GM10266 (cell line): ENCODE data around the gene CALM1.

Experiments
- DNase-seq: peaks from one replicate; pipeline ENCODE4 v3.0.0; 2012; ENCODE audit errors: extremely low spot score
- TF ChIP-seq, protein P1 (sequence below): IDR thresholded peaks from 2 replicates; pipeline ENCODE4 v1.5.1; 2012; ENCODE audit warnings: mild to moderate bottlenecking, low read depth; ENCODE audit not compliant: control insufficient read depth, insufficient read depth; ENCODE audit errors: missing control alignments

Gene CALM1

DNA sequence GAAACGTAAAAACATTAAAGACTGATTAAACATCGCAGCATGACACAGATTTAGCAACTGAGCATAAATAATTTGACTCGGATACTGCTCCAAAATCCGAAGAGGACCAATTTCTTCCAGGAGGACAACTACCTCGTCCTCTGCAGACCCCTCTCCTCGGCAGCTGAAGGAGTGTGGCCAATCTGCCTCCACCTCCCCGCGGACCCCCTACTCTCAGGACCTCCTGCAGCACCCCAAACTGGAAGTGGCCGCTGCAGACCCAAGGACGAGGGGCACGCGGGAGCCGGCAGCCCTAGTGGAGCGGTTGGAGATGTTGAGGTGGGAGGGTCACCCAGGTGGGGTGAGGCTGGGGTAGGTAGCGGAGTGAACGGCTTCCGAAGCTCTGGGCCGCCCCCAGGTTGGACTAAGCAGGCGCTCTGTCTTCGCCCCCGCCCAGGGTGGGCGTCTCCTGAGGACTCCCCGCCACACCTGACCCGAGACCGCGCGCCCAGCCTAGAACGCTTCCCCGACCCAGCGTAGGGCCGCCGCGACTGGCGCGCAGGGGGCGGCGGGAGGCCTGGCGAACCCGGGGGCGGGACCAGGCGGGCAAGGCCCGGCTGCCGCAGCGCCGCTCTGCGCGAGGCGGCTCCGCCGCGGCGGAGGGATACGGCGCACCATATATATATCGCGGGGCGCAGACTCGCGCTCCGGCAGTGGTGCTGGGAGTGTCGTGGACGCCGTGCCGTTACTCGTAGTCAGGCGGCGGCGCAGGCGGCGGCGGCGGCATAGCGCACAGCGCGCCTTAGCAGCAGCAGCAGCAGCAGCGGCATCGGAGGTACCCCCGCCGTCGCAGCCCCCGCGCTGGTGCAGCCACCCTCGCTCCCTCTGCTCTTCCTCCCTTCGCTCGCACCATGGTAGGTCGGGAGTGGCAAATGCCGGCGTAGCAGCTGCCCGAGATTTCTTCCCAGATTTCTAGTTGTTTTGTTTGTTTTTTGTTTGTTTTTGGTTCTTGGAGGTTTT lies at the start of gene CALM1:
TSS of gene CALM1 (plus strand) at position 689 of the 999 bp plus-strand sequence. CDS start at position 891, 202 bp downstream.
- TF ChIP-seq, protein P1, sequence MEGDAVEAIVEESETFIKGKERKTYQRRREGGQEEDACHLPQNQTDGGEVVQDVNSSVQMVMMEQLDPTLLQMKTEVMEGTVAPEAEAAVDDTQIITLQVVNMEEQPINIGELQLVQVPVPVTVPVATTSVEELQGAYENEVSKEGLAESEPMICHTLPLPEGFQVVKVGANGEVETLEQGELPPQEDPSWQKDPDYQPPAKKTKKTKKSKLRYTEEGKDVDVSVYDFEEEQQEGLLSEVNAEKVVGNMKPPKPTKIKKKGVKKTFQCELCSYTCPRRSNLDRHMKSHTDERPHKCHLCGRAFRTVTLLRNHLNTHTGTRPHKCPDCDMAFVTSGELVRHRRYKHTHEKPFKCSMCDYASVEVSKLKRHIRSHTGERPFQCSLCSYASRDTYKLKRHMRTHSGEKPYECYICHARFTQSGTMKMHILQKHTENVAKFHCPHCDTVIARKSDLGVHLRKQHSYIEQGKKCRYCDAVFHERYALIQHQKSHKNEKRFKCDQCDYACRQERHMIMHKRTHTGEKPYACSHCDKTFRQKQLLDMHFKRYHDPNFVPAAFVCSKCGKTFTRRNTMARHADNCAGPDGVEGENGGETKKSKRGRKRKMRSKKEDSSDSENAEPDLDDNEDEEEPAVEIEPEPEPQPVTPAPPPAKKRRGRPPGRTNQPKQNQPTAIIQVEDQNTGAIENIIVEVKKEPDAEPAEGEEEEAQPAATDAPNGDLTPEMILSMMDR = peak; percentile 5
- DNase-seq = peak; percentile 94

DNA sequence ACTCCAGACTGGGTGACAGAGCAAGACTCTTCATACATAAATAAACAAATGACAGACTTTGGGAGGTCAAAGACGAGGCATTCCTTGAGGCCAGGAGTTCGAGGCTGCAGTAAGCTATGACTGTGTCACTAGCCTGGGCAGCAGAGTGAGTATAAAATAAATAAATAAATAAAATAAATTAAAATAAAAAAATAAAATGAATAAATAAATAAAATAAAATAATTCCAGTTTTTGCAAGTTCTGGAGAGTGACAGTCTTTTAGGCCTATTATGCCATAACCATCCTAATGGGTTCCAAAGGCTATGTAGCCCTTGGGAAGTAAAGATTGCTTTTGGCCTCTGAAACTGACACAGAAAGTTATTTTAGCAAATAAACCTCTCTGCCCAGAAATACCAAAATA lies 48.6 kb upstream of the CALM1 start:
- no peak for DNase-seq
- TF ChIP-seq, protein P1 = no peak

DNA sequence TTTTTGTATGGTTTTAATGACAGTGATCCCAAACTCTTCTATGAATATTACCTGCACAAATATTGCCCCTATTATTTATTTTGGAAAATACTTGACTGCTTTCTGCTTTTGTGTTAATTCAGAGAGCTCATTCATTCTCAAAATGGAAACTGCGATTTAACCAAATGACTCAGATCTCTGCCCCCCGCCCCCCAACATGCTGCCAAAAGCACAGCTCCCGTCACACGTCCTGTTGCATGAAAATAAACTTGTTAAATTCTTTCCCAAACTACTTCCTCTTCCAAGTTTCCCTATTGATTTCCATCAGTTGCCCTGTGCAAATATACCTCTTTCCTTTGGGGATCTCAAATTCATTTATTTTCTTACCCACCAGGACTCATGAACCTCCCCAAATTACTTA lies 47.1 kb upstream of the CALM1 start:
- peak; percentile 33 for DNase-seq
- TF ChIP-seq, protein P1 = no peak

DNA sequence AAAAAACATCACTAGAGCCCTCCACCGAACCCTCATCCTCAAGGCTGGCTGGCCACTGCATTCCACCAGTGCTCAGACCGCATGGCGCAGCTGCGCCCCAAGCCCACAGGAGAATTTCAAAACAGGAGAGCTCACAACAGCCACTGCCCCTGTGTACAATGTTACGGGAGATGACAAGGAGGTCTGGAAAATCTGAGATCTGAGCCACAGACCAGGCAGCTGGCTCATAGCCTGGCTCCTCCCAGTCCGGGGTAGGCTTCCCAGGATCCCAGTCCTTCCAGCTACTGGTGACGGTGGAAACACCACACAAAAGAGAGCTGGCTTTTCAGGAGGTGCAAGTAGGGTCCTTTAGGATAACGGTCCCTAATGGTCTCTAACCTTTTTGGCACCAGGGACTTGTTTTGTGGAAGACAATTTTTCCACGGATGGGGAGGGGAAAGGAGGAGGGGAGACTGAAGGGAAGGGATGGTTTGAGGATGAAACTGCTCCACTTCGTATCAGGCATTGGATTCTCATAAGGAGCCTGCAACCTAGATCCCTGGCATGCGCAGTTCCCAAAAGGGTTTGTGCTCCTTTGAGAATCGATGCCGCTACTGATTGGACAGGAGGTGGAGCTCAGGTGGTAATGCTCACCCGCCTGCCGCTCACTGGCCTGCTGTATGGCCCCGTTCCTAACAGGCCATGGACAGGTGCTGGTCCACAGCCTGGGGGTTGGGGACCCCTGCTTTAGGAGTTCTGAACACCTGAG lies 42.1 kb upstream of the CALM1 start:
- DNase-seq = no peak
- TF ChIP-seq, protein P1 = no peak

DNA sequence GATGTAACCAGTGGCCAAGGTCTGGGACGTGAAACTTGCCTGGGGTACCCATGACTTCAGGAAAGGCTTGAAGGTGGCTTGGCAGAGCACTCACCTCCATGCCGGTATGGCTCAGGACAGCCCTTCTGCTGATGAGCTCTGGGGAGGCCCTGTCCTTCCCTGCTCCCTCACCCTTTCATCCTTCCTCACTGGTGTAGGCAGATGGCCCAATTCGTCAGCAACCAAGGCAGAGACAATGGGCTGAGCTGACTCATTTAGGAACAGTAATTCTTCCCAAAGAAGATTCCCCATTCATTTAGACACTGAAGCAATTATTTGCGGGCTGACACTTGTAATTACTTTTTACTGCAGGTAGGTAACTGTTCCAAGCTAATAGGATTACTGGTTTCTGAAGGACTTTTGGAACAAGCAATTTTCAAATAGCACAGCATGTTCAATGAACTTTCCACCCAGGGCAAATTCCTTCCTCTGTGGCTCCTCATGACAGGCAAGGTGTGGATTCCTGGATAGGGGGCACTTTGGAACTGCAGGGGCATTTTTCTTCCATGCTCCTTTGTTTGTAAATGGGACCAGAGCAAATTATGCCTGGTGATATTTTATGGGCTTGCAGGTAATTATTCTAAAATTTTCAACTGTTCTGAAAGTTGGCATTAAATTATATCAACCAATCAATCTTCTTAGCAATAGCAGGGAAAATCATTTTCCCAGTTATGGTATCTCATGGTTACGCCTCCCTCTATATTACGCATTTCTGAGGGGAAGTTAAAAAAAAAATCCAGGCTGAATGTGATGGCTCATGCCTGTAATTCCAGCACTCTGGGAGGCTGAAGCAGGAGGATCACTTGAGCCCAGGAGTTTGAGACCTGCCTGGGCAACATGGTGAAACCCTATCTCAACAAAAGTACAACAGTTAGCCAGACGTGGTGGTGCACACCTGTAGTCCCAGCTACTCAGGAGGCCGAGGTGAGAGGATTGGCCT lies 41.0 kb upstream of the CALM1 start:
- DNase-seq = no peak

DNA sequence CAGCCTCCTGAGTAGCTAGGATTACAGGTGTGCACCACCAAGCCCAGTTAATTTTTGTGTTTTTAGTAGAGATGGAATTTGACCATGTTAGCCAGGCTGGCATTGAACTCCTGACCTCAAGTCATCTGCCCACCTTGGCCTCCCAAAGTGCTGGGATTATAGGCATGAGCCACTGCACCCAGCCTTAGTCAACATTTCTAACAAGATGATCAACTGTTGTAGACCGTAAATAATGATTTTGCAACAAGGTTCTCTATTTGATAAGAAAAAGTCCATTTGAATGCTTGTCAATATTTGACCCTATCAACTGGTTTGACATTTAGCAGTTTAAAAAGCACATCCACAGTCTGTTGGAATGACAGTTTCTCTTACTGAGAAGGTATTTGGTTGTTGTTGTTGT lies 39.9 kb upstream of the CALM1 start:
- DNase-seq = no peak
- TF ChIP-seq, protein P1 = no peak

More for the DNA sequence above, 41.0 kb upstream of the CALM1 start:
- TF ChIP-seq, protein P1 = no peak
